ENCODE data around the gene CDK15.

CDK15 gene

GRCh38 chr2:201913201-201913600, 106.9 kb downstream of the CDK15 start:
- in situ Hi-C loops (cut with MboI; ENCODE audit: low sequenced_read_pairs, unreplicated experiment): no loop called here
- TF ChIP-seq CTCF (IDR thresholded peaks at IDR 0.05; ENCODE audit: borderline replicate concordance, control extremely low read depth, extremely low read depth, insufficient read depth, missing control alignments): no peak
- DNase-seq (ENCODE audit: low spot score): no peak

GRCh38 chr2:201915446-201915845, 109.1 kb downstream of the CDK15 start:
- no peak for TF ChIP-seq CTCF (IDR thresholded peaks at IDR 0.05; ENCODE audit: borderline replicate concordance, control extremely low read depth, extremely low read depth, insufficient read depth, missing control alignments)
- in situ Hi-C loops (cut with MboI; ENCODE audit: low sequenced_read_pairs, unreplicated experiment): no loop called here
- no peak for DNase-seq (ENCODE audit: low spot score)

- no peak for DNase-seq (ENCODE audit: low spot score)
- no peak for TF ChIP-seq CTCF (IDR thresholded peaks at IDR 0.05; ENCODE audit: borderline replicate concordance, control extremely low read depth, extremely low read depth, insufficient read depth, missing control alignments)
- in situ Hi-C loops (cut with MboI; ENCODE audit: low sequenced_read_pairs, unreplicated experiment): no loop called here
Measured at GRCh38 chr2:201916565-201916964, 110.2 kb downstream of the CDK15 start.

- no peak for DNase-seq (ENCODE audit: low spot score)
- no peak for TF ChIP-seq CTCF (IDR thresholded peaks at IDR 0.05; ENCODE audit: borderline replicate concordance, control extremely low read depth, extremely low read depth, insufficient read depth, missing control alignments)
- in situ Hi-C loops (cut with MboI; ENCODE audit: low sequenced_read_pairs, unreplicated experiment): no loop called here
Measured at GRCh38 chr2:201918616-201919307, 112.4 kb downstream of the CDK15 start.

GRCh38 chr2:201919308-201919634, 112.9 kb downstream of the CDK15 start:
- in situ Hi-C loops (cut with MboI; ENCODE audit: low sequenced_read_pairs, unreplicated experiment): no loop called here
- no peak for TF ChIP-seq CTCF (IDR thresholded peaks at IDR 0.05; ENCODE audit: borderline replicate concordance, control extremely low read depth, extremely low read depth, insufficient read depth, missing control alignments)
- no peak for DNase-seq (ENCODE audit: low spot score)

GRCh38 chr2:201923436-201924328, 117.3 kb downstream of the CDK15 start:
- in situ Hi-C loops (cut with MboI; ENCODE audit: low sequenced_read_pairs, unreplicated experiment): no loop called here
- DNase-seq (ENCODE audit: low spot score): no peak
- TF ChIP-seq CTCF (IDR thresholded peaks at IDR 0.05; ENCODE audit: borderline replicate concordance, control extremely low read depth, extremely low read depth, insufficient read depth, missing control alignments): no peak
